Prostate gland (tissue), 2 donors: ENCODE measurements around the gene MGAT1. TPM values are rescaled to one million over a fixed set of nuclear protein-coding genes. Genes with fewer than 3 reads are reported as not detected.

Experiments used
- DNase-seq: peaks from one replicate; pipeline ENCODE4 v3.0.0-alpha.2; 2019; ENCODE audit warnings: low spot score
- H3K27ac ChIP-seq, 2 donors: fragments of 200-600 bp; sonication (generic); 2 replicates each; pipeline ENCODE4 v1.5.1; 2017 to 2019
- H3K27me3 ChIP-seq: fragments of 200-600 bp; sonication (generic); replicated peaks from 2 replicates; pipeline ENCODE4 v1.5.1; 2019; ENCODE audit not compliant: insufficient read depth
- H3K36me3 ChIP-seq, 2 donors: fragments of 200-600 bp; sonication (generic); 1 replicate in 1 of 2; 2 replicates in 1 of 2; pipeline versions ENCODE4 v1.5.1 to v1.8.1; 2017 to 2019
- H3K4me1 ChIP-seq: fragments of 200-600 bp; sonication (generic); replicated peaks from 2 replicates; pipeline ENCODE4 v1.5.1; 2019
- H3K4me3 ChIP-seq, 2 donors: fragments of 200-600 bp; sonication (generic); 2 replicates each; pipeline ENCODE4 v1.5.1; 2017 to 2019
- H3K9me3 ChIP-seq: fragments of 200-600 bp; sonication (generic); 2 replicates; pipeline ENCODE4 v1.5.1; 2017
- POLR2A ChIP-seq: fragments of 450-650 bp; IDR thresholded peaks from one replicate; pipeline ENCODE4 v1.6.1; 2016; ENCODE audit warnings: antibody characterized with exemption, mild to moderate bottlenecking
- POLR2AphosphoS5 ChIP-seq: sonication (generic); formaldehyde crosslinking; IDR thresholded peaks from one replicate; pipeline ENCODE4 v1.6.1; 2017; ENCODE audit warnings: antibody characterized with exemption
- WGBS: methylation state at CpG from one replicate; pipeline ENCODE4 v1.1.5; 2018; 5-methylcytosine and 5-hydroxymethylcytosine counted together
- intact Hi-C: fragments of 100-400 bp; cut with DNase I; formaldehyde crosslinking; loops from one replicate; pipeline ENCODE4 v1.14.2; 2022
- total RNA-seq, 2 donors: library from RNA; depleted of rRNA; stranded (reverse); fragments of >200 nt; gene quantifications; one replicate each; pipeline ENCODE4 v1.1.0, GENCODE V29; 2016
- TF ChIP-seq, protein P1 (sequence below), 4 experiments: fragments of 200-600 bp in 2 of 4; fragments of 450-650 bp in 2 of 4; sonication (generic) in 2 of 4; IDR thresholded peaks; 1 replicate in 3 of 4; 2 replicates in 1 of 4; pipeline ENCODE4 v1.5.1; 2016 to 2019; ENCODE audit warnings: antibody characterized with exemption in 4 of 4, mild to moderate bottlenecking in 2 of 4, moderate library complexity in 2 of 4

The MGAT1 gene
- total RNA-seq, 2 donors from 2014 or later = 142 to 159 TPM

DNA sequence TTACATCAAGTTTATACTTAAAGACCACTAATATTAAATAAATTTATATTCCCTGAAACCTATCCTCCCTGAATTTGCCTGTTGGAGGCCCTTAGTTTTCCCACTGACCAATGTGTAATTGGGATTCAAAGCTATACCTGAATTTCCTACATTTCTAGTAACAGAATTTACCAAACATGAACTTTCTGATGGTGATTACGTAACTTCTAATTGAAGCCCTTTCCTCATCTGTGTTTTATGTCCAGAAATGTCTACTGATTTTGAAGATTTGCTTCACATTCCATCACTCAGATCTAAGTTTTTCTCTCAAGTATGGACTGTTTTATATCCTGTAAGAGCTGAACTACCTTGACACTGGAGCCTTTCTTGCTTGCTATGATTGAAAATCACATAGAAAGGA is 45.7 kb upstream of the MGAT1 start:
- Histone ChIP-seq H3K4me3 (no peak overlapping the region), H3K4me1 (no peaks in the 10 kb centered on the region), H3K36me3 (peaks cover 10 to 22% of the 10 kb centered on the region in 2 donors), H3K27ac (no peak overlapping the region), H3K9me3 (no peaks in the 10 kb centered on the region), H3K27me3 (no peaks in the 10 kb centered on the region)
- TF ChIP-seq, protein P1, sequence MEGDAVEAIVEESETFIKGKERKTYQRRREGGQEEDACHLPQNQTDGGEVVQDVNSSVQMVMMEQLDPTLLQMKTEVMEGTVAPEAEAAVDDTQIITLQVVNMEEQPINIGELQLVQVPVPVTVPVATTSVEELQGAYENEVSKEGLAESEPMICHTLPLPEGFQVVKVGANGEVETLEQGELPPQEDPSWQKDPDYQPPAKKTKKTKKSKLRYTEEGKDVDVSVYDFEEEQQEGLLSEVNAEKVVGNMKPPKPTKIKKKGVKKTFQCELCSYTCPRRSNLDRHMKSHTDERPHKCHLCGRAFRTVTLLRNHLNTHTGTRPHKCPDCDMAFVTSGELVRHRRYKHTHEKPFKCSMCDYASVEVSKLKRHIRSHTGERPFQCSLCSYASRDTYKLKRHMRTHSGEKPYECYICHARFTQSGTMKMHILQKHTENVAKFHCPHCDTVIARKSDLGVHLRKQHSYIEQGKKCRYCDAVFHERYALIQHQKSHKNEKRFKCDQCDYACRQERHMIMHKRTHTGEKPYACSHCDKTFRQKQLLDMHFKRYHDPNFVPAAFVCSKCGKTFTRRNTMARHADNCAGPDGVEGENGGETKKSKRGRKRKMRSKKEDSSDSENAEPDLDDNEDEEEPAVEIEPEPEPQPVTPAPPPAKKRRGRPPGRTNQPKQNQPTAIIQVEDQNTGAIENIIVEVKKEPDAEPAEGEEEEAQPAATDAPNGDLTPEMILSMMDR (IDR thresholded peaks at IDR 0.05) = no peak
- DNase-seq = no peak
- intact Hi-C loops = no loop called here
- 97% methylated on average over 1 of the region's 1 CpG for WGBS

DNA sequence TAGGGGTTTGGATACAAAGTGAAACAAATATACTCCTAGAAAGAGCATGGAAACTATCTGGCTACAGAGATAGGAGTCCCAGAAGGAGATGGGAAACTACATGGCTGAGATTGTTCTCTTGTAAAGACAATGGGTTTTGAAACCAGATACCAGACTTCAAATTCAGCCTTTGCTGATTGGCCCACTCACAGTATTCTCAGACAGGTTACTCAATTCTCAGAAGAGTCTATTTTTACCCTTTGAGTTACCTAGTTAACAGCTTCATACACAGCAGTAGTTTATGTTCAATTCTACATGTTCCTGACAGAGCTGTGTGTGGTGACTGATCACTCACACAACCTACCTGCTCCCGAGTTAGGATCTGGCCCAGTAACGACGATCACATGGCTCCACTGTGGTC is 44.4 kb upstream of the MGAT1 start:
- TF ChIP-seq POLR2AphosphoS5 = no peak
- TF ChIP-seq POLR2A = no peak
- TF ChIP-seq, protein P1 (IDR thresholded peaks at IDR 0.05) = no peak
- 30% methylated on average over 3 of the region's 3 CpGs for whole genome bisulfite sequencing
- Histone ChIP-seq H3K4me1 (no peaks in the 10 kb centered on the region), H3K4me3 (no peak overlapping the region), H3K36me3 (peaks cover 10 to 22% of the 10 kb centered on the region in 2 donors), H3K27me3 (no peaks in the 10 kb centered on the region), H3K9me3 (no peaks in the 10 kb centered on the region), H3K27ac (no peak overlapping the region)
- intact Hi-C loops = no loop called here
- no peak for DNase-seq

DNA sequence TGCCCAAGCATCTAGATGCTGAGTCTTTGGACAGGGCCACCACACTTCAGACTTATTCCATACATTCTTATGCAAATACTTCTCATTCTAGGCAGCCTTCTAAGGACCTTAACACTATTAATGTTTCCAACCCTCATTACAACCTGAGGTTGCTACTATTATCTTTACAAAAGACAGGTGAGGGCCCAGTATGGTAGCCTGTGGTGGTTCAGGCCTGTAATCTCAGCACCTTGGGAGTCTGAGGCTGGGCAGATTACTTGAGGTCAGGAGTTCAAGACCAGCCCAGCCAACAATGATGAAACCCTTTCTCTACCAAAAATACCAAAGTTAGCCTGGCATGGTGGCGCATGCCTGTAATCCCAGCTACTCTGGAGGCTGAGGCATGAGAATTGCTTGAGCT is 42.3 kb upstream of the MGAT1 start:
- Histone ChIP-seq H3K27me3 (no peaks in the 10 kb centered on the region), H3K36me3 (peaks cover 0 to 10% of the 10 kb centered on the region in 2 donors), H3K4me1 (no peaks in the 10 kb centered on the region), H3K9me3 (no peaks in the 10 kb centered on the region), H3K4me3 (no peak overlapping the region), H3K27ac (no peak overlapping the region)
- DNase-seq = no peak
- intact Hi-C loops = no loop called here
- TF ChIP-seq, protein P1 (IDR thresholded peaks at IDR 0.05) = no peak
- TF ChIP-seq POLR2AphosphoS5 = no peak
- TF ChIP-seq POLR2A = no peak
- 100% methylated on average over 1 of the region's 1 CpG for WGBS

DNA sequence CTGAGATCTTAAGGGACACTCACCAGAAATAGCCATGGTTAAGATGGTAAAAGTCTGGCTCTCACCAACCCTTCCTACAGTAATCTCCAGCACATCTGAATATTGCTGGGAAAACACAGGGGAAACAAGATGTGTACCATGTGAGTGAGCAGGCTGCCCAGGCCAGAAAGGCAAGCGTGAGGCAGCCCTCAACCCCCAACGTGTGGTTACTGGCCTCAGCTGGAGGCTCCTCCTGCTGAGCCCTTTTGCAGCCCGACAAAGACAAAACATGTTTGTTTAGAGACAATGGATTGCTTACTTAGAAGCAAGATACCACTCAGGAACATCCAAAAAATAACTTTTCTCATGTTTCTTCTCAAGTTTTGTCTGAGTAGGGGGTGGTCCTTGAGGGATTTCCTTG is 41.8 kb upstream of the MGAT1 start:
- Histone ChIP-seq H3K9me3 (no peaks in the 10 kb centered on the region), H3K27ac (no peak overlapping the region), H3K4me3 (no peak overlapping the region), H3K36me3 (peaks cover 0 to 6% of the 10 kb centered on the region in 2 donors), H3K4me1 (no peaks in the 10 kb centered on the region), H3K27me3 (no peaks in the 10 kb centered on the region)
- TF ChIP-seq, protein P1 (IDR thresholded peaks at IDR 0.05) = no peak
- TF ChIP-seq POLR2AphosphoS5 (no peak), POLR2A (no peak)
- intact Hi-C loops = no loop called here
- 35% methylated on average over 3 of the region's 3 CpGs for WGBS
- no peak for DNase-seq

DNA sequence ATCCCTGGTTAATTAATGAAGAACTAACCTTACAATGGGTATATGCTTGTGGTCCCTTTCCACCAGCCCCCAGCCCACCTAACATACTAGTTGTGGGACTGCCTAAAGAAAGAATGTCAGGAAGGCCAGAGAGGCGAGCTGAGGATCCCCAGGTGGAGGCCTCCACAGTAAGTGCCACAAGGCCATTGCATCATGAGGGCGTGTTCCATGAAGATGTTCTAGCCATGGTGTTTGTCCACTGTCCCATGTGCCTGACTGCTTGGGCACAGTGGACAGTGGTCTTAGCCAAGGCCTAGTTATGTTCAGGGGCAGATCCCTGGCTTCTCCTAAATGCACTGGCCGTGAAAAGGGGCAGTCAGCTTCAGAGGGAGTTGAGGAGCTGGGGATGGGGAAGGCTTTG is 37.3 kb upstream of the MGAT1 start:
- Histone ChIP-seq H3K27ac (no peak overlapping the region), H3K36me3 (no peaks in the 10 kb centered on the region), H3K4me3 (no peak overlapping the region), H3K4me1 (no peaks in the 10 kb centered on the region), H3K27me3 (no peaks in the 10 kb centered on the region), H3K9me3 (no peaks in the 10 kb centered on the region)
- TF ChIP-seq POLR2AphosphoS5 (no peak), POLR2A (no peak)
- TF ChIP-seq, protein P1 (IDR thresholded peaks at IDR 0.05) = no peak
- no peak for DNase-seq
- intact Hi-C loops = no loop called here
- WGBS = 100% methylated on average over 3 of the region's 3 CpGs
